Stomach (tissue), 4 donors: ENCODE measurements around the gene RPUSD4.

Experiments used
- EP300 ChIP-seq: sonication (generic); formaldehyde crosslinking; IDR thresholded peaks from one replicate; pipeline ENCODE4 v1.6.1; 2017; ENCODE audit warnings: antibody characterized with exemption
- POLR2A ChIP-seq, 4 donors: fragments of 450-650 bp; IDR thresholded peaks; one replicate each; pipeline ENCODE4 v1.6.1; 2016; ENCODE audit warnings: antibody characterized with exemption in 4 of 4, control low read depth in 2 of 4, mild to moderate bottlenecking in 1 of 4, moderate library complexity in 1 of 4
- POLR2AphosphoS5 ChIP-seq, 3 donors: sonication (generic); formaldehyde crosslinking; IDR thresholded peaks; one replicate each; pipeline ENCODE4 v1.6.1; 2016; ENCODE audit warnings: antibody characterized with exemption in 3 of 3
- TF ChIP-seq, protein P1 (sequence below), 7 experiments: fragments of 450-650 bp in 4 of 7; fragments of 200-600 bp in 3 of 7; sonication (generic) in 3 of 7; IDR thresholded peaks; one replicate each; pipeline ENCODE4 v1.5.1; 2016 to 2019; ENCODE audit warnings: antibody characterized with exemption in 7 of 7, control low read depth in 2 of 7, mild to moderate bottlenecking in 1 of 7

- TF ChIP-seq, protein P1, sequence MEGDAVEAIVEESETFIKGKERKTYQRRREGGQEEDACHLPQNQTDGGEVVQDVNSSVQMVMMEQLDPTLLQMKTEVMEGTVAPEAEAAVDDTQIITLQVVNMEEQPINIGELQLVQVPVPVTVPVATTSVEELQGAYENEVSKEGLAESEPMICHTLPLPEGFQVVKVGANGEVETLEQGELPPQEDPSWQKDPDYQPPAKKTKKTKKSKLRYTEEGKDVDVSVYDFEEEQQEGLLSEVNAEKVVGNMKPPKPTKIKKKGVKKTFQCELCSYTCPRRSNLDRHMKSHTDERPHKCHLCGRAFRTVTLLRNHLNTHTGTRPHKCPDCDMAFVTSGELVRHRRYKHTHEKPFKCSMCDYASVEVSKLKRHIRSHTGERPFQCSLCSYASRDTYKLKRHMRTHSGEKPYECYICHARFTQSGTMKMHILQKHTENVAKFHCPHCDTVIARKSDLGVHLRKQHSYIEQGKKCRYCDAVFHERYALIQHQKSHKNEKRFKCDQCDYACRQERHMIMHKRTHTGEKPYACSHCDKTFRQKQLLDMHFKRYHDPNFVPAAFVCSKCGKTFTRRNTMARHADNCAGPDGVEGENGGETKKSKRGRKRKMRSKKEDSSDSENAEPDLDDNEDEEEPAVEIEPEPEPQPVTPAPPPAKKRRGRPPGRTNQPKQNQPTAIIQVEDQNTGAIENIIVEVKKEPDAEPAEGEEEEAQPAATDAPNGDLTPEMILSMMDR (IDR thresholded peaks at IDR 0.05), result no peak
- TF ChIP-seq POLR2AphosphoS5 (IDR thresholded peaks at IDR 0.05), result no peak
- no peak for TF ChIP-seq POLR2A (IDR thresholded peaks at IDR 0.05)
- no peak for TF ChIP-seq EP300
These were observed 26.0 kb downstream of the RPUSD4 start for GRCh38 chr11:126185259-126186024.
